Liver (tissue), 9 donors: ENCODE results near the gene MRPL27. TPM values are rescaled to one million over a fixed set of nuclear protein-coding genes. Genes with fewer than 3 reads are reported as not detected.

Experiments
- DNase-seq: peaks from one replicate; pipeline ENCODE4 v3.0.0-alpha.2; 2017; ENCODE audit warnings: low spot score
- H3K27ac ChIP-seq, 2 donors: one replicate each; pipeline ENCODE4 v1.7.0; 2013; ENCODE audit warnings: inconsistent platforms in 2 of 2, low read length in 2 of 2, control low read depth in 1 of 2, low read depth in 1 of 2, mild to moderate bottlenecking in 1 of 2
- H3K27me3 ChIP-seq, 4 donors: one replicate each; pipeline versions ENCODE4 v1.6.1 to v1.7.0; 2013; ENCODE audit warnings: low read length in 3 of 4, inconsistent platforms in 1 of 4, mild to moderate bottlenecking in 1 of 4, moderate library complexity in 1 of 4; ENCODE audit not compliant: control insufficient read depth in 4 of 4, insufficient read depth in 4 of 4
- H3K36me3 ChIP-seq, 4 donors: one replicate each; pipeline versions ENCODE4 v1.6.1 to v1.7.0; 2013; ENCODE audit warnings: low read length in 3 of 4, mild to moderate bottlenecking in 3 of 4, low read depth in 1 of 4, moderate library complexity in 1 of 4; ENCODE audit not compliant: control insufficient read depth in 4 of 4, insufficient read depth in 3 of 4
- H3K4me1 ChIP-seq, 4 donors: one replicate each; pipeline versions ENCODE4 v1.6.1 to v1.7.0; 2013; ENCODE audit warnings: low read length in 3 of 4, mild to moderate bottlenecking in 3 of 4, moderate library complexity in 1 of 4; ENCODE audit not compliant: control insufficient read depth in 4 of 4, insufficient read depth in 4 of 4
- H3K4me3 ChIP-seq, 3 donors: one replicate each; pipeline versions ENCODE4 v1.6.1 to v1.7.0; 2013; ENCODE audit warnings: low read length in 3 of 3, control low read depth in 1 of 3, low read depth in 1 of 3, mild to moderate bottlenecking in 1 of 3
- H3K9ac ChIP-seq, 2 donors: one replicate each; pipeline ENCODE4 v1.7.0; 2013; ENCODE audit warnings: low read length in 2 of 2, mild to moderate bottlenecking in 2 of 2, moderate library complexity in 2 of 2, control low read depth in 1 of 2, low read depth in 1 of 2
- H3K9me3 ChIP-seq, 4 donors: one replicate each; pipeline versions ENCODE4 v1.6.1 to v1.7.0; 2013; ENCODE audit warnings: low read length in 3 of 4; ENCODE audit not compliant: control insufficient read depth in 4 of 4
- ATF3 ChIP-seq: IDR thresholded peaks from 2 replicates; pipeline ENCODE4 v1.6.1; 2016; ENCODE audit warnings: antibody characterized with exemption
- EGR1 ChIP-seq, 2 donors: IDR thresholded peaks; 2 replicates each; pipeline ENCODE4 v1.6.1; 2016 to 2018; ENCODE audit warnings: antibody characterized with exemption in 2 of 2, low read depth in 2 of 2
- FOXA1 ChIP-seq: IDR thresholded peaks from 2 replicates; pipeline ENCODE4 v1.6.1; 2016; ENCODE audit warnings: antibody characterized with exemption
- GABPA ChIP-seq, 2 donors: IDR thresholded peaks in 1 of 2; conservative IDR thresholded peaks in 1 of 2; 2 replicates each; pipeline ENCODE4 v1.6.1; 2016; ENCODE audit warnings: antibody characterized with exemption in 2 of 2, mild to moderate bottlenecking in 1 of 2, moderate library complexity in 1 of 2
- HNF4A ChIP-seq, 2 donors: conservative IDR thresholded peaks; 2 replicates each; pipeline ENCODE4 v1.6.1; 2016; ENCODE audit warnings: antibody characterized with exemption in 2 of 2, mild to moderate bottlenecking in 2 of 2
- HNF4G ChIP-seq: IDR thresholded peaks from 2 replicates; pipeline ENCODE4 v1.6.1; 2016; ENCODE audit warnings: antibody characterized with exemption
- JUND ChIP-seq, 2 donors: IDR thresholded peaks; 2 replicates each; pipeline ENCODE4 v1.6.1; 2016; ENCODE audit warnings: antibody characterized with exemption in 2 of 2
- RAD21 ChIP-seq, 2 donors: IDR thresholded peaks; 2 replicates each; pipeline ENCODE4 v1.6.1; 2016; ENCODE audit warnings: antibody characterized with exemption in 2 of 2, mild to moderate bottlenecking in 2 of 2
- RXRA ChIP-seq, 2 donors: IDR thresholded peaks; 2 replicates each; pipeline ENCODE4 v1.6.1; 2017 to 2018; ENCODE audit warnings: antibody characterized with exemption in 2 of 2, mild to moderate bottlenecking in 1 of 2
- SP1 ChIP-seq: IDR thresholded peaks from 2 replicates; pipeline ENCODE4 v1.6.1; 2018; ENCODE audit warnings: antibody characterized with exemption, mild to moderate bottlenecking
- TAF1 ChIP-seq: conservative IDR thresholded peaks from 2 replicates; pipeline ENCODE4 v1.6.1; 2016; ENCODE audit warnings: antibody characterized with exemption, mild to moderate bottlenecking
- WGBS: extraction: QIAGEN DNeasy Blood & Tissue Kit; methylation state at CpG from one replicate; pipeline ENCODE4 v1.1.7; 2013; 5-methylcytosine and 5-hydroxymethylcytosine counted together
- polyA plus RNA-seq, 2 donors: library from polyadenylated mRNA; stranded (reverse) in 1 of 2; unstranded in 1 of 2; fragments of 200-250 nt in 1 of 2; fragments of >200 nt in 1 of 2; fragmentation: Nextera tagmentation in 1 of 2; extraction: Ambion mirVana in 1 of 2; gene quantifications; one replicate each; pipeline versions ENCODE4 v1.2.1 to v1.2.3, GENCODE V29; 2013 to 2015
- total RNA-seq, 2 donors: library from RNA; depleted of rRNA; stranded (reverse); fragments of >200 nt; gene quantifications; one replicate each; pipeline ENCODE4 v1.2.3, GENCODE V29; 2014
- TF ChIP-seq, protein P1 (sequence below): IDR thresholded peaks from 2 replicates; pipeline ENCODE4 v1.6.1; 2016; ENCODE audit warnings: antibody characterized with exemption, mild to moderate bottlenecking
- TF ChIP-seq, protein P2 (sequence below): fragments of 150-350 bp; IDR thresholded peaks from 2 replicates; pipeline ENCODE4 v1.5.1; 2017; ENCODE audit warnings: improper control_type of control experiment, low read depth, low read length; ENCODE audit not compliant: missing input control
- donor health status: healthy.
- donor health status: healthy.
- donor health status: healthy.
- donor health status: healthy.
- donor health status: healthy.

MRPL27 gene
- total and polyA plus RNA-seq, 4 donors: 25.9 to 87.1 (median 53.5) TPM

DNA sequence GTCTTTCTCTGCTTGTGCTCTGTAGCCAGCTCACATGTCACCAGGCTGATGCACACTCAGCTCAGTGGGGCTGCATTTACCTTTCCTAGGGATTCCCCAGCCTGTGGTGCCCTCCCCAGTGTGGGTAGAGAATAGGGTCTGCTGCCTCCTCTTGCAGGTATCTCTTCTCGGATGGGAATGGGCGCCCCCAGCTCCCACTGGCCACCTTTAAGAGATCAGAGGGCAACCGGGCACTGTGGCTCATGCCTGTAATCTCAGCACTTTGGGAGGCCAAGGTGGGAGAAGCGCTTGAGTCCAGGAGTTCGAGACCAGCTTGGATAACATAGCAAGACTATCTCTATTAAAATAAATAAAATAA lies 23.8 kb downstream of the MRPL27 start:
- Histone ChIP-seq H3K4me1 (peaks cover 6 to 17% (median 11%) of the 10 kb centered on the region in 4 donors), H3K4me3 (no peak overlapping the region), H3K36me3 (peaks cover 0 to 4% (median under 1%) of the 10 kb centered on the region in 4 donors), H3K9me3 (no peaks in the 10 kb centered on the region), H3K9ac (no peak overlapping the region), H3K27ac (no peak overlapping the region), H3K27me3 (no peaks in the 10 kb centered on the region)
- no peak for DNase-seq
- 96% methylated on average over 5 of the region's 5 CpGs for whole genome bisulfite sequencing
- TF ChIP-seq RXRA (IDR thresholded peaks at IDR 0.05) (no peak), FOXA1 (no peak), ATF3 (no peak), HNF4G (no peak), HNF4A (conservative IDR thresholded peaks at IDR 0.05) (no peak), JUND (IDR thresholded peaks at IDR 0.05) (no peak), EGR1 (IDR thresholded peaks at IDR 0.05; ENCODE audit: low read depth in 2 of 2) (no peak), RAD21 (IDR thresholded peaks at IDR 0.05) (no peak), SP1 (no peak), GABPA (IDR thresholded peaks at IDR 0.05 in 1 of 2, conservative IDR thresholded peaks at IDR 0.05 in 1 of 2) (no peak)
- TF ChIP-seq, protein P1, sequence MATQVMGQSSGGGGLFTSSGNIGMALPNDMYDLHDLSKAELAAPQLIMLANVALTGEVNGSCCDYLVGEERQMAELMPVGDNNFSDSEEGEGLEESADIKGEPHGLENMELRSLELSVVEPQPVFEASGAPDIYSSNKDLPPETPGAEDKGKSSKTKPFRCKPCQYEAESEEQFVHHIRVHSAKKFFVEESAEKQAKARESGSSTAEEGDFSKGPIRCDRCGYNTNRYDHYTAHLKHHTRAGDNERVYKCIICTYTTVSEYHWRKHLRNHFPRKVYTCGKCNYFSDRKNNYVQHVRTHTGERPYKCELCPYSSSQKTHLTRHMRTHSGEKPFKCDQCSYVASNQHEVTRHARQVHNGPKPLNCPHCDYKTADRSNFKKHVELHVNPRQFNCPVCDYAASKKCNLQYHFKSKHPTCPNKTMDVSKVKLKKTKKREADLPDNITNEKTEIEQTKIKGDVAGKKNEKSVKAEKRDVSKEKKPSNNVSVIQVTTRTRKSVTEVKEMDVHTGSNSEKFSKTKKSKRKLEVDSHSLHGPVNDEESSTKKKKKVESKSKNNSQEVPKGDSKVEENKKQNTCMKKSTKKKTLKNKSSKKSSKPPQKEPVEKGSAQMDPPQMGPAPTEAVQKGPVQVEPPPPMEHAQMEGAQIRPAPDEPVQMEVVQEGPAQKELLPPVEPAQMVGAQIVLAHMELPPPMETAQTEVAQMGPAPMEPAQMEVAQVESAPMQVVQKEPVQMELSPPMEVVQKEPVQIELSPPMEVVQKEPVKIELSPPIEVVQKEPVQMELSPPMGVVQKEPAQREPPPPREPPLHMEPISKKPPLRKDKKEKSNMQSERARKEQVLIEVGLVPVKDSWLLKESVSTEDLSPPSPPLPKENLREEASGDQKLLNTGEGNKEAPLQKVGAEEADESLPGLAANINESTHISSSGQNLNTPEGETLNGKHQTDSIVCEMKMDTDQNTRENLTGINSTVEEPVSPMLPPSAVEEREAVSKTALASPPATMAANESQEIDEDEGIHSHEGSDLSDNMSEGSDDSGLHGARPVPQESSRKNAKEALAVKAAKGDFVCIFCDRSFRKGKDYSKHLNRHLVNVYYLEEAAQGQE: no peak
- TF ChIP-seq, protein P2, sequence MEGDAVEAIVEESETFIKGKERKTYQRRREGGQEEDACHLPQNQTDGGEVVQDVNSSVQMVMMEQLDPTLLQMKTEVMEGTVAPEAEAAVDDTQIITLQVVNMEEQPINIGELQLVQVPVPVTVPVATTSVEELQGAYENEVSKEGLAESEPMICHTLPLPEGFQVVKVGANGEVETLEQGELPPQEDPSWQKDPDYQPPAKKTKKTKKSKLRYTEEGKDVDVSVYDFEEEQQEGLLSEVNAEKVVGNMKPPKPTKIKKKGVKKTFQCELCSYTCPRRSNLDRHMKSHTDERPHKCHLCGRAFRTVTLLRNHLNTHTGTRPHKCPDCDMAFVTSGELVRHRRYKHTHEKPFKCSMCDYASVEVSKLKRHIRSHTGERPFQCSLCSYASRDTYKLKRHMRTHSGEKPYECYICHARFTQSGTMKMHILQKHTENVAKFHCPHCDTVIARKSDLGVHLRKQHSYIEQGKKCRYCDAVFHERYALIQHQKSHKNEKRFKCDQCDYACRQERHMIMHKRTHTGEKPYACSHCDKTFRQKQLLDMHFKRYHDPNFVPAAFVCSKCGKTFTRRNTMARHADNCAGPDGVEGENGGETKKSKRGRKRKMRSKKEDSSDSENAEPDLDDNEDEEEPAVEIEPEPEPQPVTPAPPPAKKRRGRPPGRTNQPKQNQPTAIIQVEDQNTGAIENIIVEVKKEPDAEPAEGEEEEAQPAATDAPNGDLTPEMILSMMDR: no peak

DNA sequence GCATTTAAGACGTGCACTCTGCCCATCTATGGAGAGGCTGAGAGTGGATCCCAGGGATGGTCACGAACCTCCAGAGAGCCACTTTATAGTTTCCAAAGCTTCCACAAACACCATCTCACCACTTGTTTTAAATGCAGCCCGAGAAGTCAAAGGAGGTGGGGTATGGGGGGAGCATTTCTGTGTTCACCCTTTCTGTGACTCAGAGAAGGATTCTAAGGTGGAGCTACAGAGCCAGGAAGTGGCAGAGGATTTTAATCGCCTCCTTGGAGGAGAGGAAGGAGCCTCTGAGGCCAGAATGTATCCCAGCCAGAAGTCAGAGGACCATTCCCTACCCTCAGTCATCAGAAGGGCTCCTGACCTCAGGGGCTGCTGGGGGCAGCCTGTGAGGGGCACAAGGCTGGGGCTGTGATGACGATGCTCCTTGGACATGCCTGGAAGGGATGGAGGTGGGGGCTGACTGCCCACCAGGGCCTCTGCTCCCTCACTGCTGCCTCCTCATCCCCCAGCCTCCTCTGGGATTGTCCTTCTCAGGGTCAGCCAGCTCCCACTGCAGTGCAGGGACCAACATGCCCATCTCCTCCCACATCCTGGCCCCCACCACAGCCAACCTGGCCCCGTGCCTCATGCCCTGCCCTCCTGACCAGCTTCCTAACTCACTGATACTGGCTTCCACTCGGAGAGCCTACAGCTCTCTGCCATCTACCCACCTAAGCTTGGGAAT lies 24.3 kb downstream of the MRPL27 start:
- no peak for DNase-seq

More for the DNA sequence above, 24.3 kb downstream of the MRPL27 start:
- Histone ChIP-seq H3K4me3 (no peak overlapping the region), H3K27ac (no peak overlapping the region), H3K9ac (no peak overlapping the region), H3K4me1 (peaks cover 6 to 17% (median 11%) of the 10 kb centered on the region in 4 donors), H3K9me3 (no peaks in the 10 kb centered on the region), H3K36me3 (peaks cover 0 to under 1% (median 0%) of the 10 kb centered on the region in 4 donors), H3K27me3 (no peaks in the 10 kb centered on the region)
- no peak for TF ChIP-seq TAF1
- TF ChIP-seq HNF4G: no peak
- TF ChIP-seq JUND (IDR thresholded peaks at IDR 0.05): no peak
- 86% methylated on average over 7 of the region's 7 CpGs for WGBS
